RWPE1 (cell line): ENCODE measurements around the gene AGAP1.

Source experiments
- CTCF ChIA-PET: fragments of 350-600 bp; sonication (Branson Sonifier 250); formaldehyde crosslinking; extraction: SDS; loops from one replicate; lab custom pipeline; 2021; lab: Yijun Ruan, JAX
- POLR2A ChIA-PET: fragments of 400-600 bp; formaldehyde crosslinking; extraction: SDS; loops from one replicate; lab custom pipeline; 2020; ENCODE audit warnings: antibody characterized with exemption; ENCODE audit not compliant: low non-redundant PET; lab: Yijun Ruan, JAX
- DNase-seq: peaks from one replicate; pipeline ENCODE4 v3.0.0; 2012; ENCODE audit warnings: low spot score
- H3K27ac ChIP-seq: fragments of 450-650 bp; 2 replicates; pipeline ENCODE4 v1.5.1; 2017
- CTCF ChIP-seq: fragments of 450-650 bp; conservative IDR thresholded peaks from 2 replicates; pipeline ENCODE4 v1.5.1; 2017; ENCODE audit warnings: low read depth, mild to moderate bottlenecking

AGAP1 gene

GRCh38 chr2:235577404-235578330 is 83.8 kb downstream of the AGAP1 start:
- CTCF ChIA-PET: interaction anchor here (0.5 to 0.6 kb wide), 4 partner anchors 66 to 995 kb away, joined by 3 to 4 read pairs (median 3); no protein-coding TSS in a partner anchor
- DNase-seq: no peak
- POLR2A ChIA-PET: no interaction called here
- no peak for TF ChIP-seq CTCF
- H3K27ac ChIP-seq: no peak overlapping the region

GRCh38 chr2:235579128-235579527 is 85.3 kb downstream of the AGAP1 start:
- no peak for DNase-seq
- no peak for TF ChIP-seq CTCF
- CTCF ChIA-PET: no interaction called here
- POLR2A ChIA-PET: no interaction called here
- H3K27ac ChIP-seq: no peak overlapping the region

GRCh38 chr2:235580426-235581157 is 86.7 kb downstream of the AGAP1 start:
- POLR2A ChIA-PET: no interaction called here
- CTCF ChIA-PET: no interaction called here
- TF ChIP-seq CTCF: no peak

GRCh38 chr2:235582081-235582686 is 88.3 kb downstream of the AGAP1 start:
- H3K27ac ChIP-seq: no peak overlapping the region
- POLR2A ChIA-PET: no interaction called here
- no peak for DNase-seq
- TF ChIP-seq CTCF: no peak
- CTCF ChIA-PET: interaction anchor here (1.1 kb wide), 1 partner anchor 12 kb away, joined by 4 read pairs; no protein-coding TSS in a partner anchor

More at GRCh38 chr2:235580426-235581157, 86.7 kb downstream of the AGAP1 start:
- no peak for DNase-seq
- no peak overlapping the region for H3K27ac ChIP-seq

- H3K27ac ChIP-seq: no peak overlapping the region
- DNase-seq: no peak
- TF ChIP-seq CTCF: no peak
- ChIA-PET POLR2A (no interaction called here), CTCF (interaction anchor here (1.1 kb wide), 1 partner anchor 11 kb away, joined by 4 read pairs; no protein-coding TSS in a partner anchor)
Observed at GRCh38 chr2:235582729-235583128, 88.9 kb downstream of the AGAP1 start.

- no peak for TF ChIP-seq CTCF
- POLR2A ChIA-PET: interaction anchor here (0.6 kb wide), 1 partner anchor 553 kb away, joined by 5 read pairs; no protein-coding TSS in a partner anchor
- H3K27ac ChIP-seq: no peak overlapping the region
- CTCF ChIA-PET: interaction anchor here (1.1 kb wide), 1 partner anchor 11 kb away, joined by 4 read pairs; no protein-coding TSS in a partner anchor
- DNase-seq: no peak
Observed at GRCh38 chr2:235583144-235583543, 89.3 kb downstream of the AGAP1 start.
